ENCODE measurements around the gene PHF14. TPM values are rescaled to one million over a fixed set of nuclear protein-coding genes. Genes with fewer than 3 reads are reported as not detected.

PHF14 gene
- total RNA-seq, 4 donors from 2014 or later = 23.0 to 50.7 (median 29.1) TPM

GRCh38 chr7:11171569-11172192 lies 198.0 kb downstream of the PHF14 start:
- Histone ChIP-seq H3K9me3 (no peaks in the 10 kb centered on the region), H3K4me1 (peaks cover 0 to 19% (median 12%) of the 10 kb centered on the region in 4 donors), H3K36me3 (no peaks in the 10 kb centered on the region), H3K27ac (replicated peaks in 1 of 4) (no peak overlapping the region), H3K4me3 (no peak overlapping the region), H3K27me3 (no peaks in the 10 kb centered on the region)
- intact Hi-C loops (cut with DNase I) = no loop called here
- no peak for DNase-seq (ENCODE audit: extremely low spot score)
- WGBS = 58% methylated on average over 5 of the region's 5 CpGs
- TF ChIP-seq EP300 (IDR thresholded peaks at IDR 0.05) = no peak
- no peak for TF ChIP-seq POLR2AphosphoS5 (IDR thresholded peaks at IDR 0.05)
- no peak for TF ChIP-seq POLR2A (IDR thresholded peaks at IDR 0.05; ENCODE audit: low read depth)
- TF ChIP-seq CTCF (IDR thresholded peaks at IDR 0.05) = no peak

GRCh38 chr7:11172835-11173234 lies 199.2 kb downstream of the PHF14 start:
- H3K9me3 ChIP-seq = no peaks in the 10 kb centered on the region
- TF ChIP-seq POLR2AphosphoS5 (IDR thresholded peaks at IDR 0.05) (no peak), POLR2A (IDR thresholded peaks at IDR 0.05; ENCODE audit: low read depth) (no peak), CTCF (IDR thresholded peaks at IDR 0.05) (no peak), EP300 (IDR thresholded peaks at IDR 0.05) (no peak)
- intact Hi-C loops (cut with DNase I) = no loop called here
- H3K4me1 ChIP-seq = peaks cover 0 to 19% (median 12%) of the 10 kb centered on the region in 4 donors
- H3K27ac ChIP-seq (replicated peaks in 1 of 4) = no peak overlapping the region
- no peaks in the 10 kb centered on the region for H3K36me3 ChIP-seq
- no peaks in the 10 kb centered on the region for H3K27me3 ChIP-seq
- 86% methylated on average over 4 of the region's 4 CpGs for WGBS
- H3K4me3 ChIP-seq = no peak overlapping the region
- DNase-seq (ENCODE audit: extremely low spot score) = no peak

GRCh38 chr7:11175371-11175770 lies 201.7 kb downstream of the PHF14 start:
- Histone ChIP-seq H3K4me1 (peaks cover 0 to 13% (median 6%) of the 10 kb centered on the region in 4 donors), H3K4me3 (no peak overlapping the region), H3K9me3 (no peaks in the 10 kb centered on the region), H3K27me3 (no peaks in the 10 kb centered on the region), H3K36me3 (no peaks in the 10 kb centered on the region), H3K27ac (replicated peaks in 1 of 4) (no peak overlapping the region)
- intact Hi-C loops (cut with DNase I) = no loop called here
- 54% methylated on average over 3 of the region's 3 CpGs for WGBS
- DNase-seq (ENCODE audit: extremely low spot score) = no peak
- TF ChIP-seq POLR2AphosphoS5 (IDR thresholded peaks at IDR 0.05) = no peak
- TF ChIP-seq CTCF (IDR thresholded peaks at IDR 0.05) = no peak
- TF ChIP-seq EP300 (IDR thresholded peaks at IDR 0.05) = no peak
- TF ChIP-seq POLR2A (IDR thresholded peaks at IDR 0.05; ENCODE audit: low read depth) = no peak

GRCh38 chr7:11175887-11176286 lies 202.2 kb downstream of the PHF14 start:
- peaks cover 0 to 7% (median 1%) of the 10 kb centered on the region in 4 donors for H3K4me1 ChIP-seq
- 69% methylated on average over 3 of the region's 3 CpGs for WGBS

More at GRCh38 chr7:11175887-11176286, 202.2 kb downstream of the PHF14 start:
- H3K27ac ChIP-seq (replicated peaks in 1 of 4) = no peak overlapping the region
- no peak for DNase-seq (ENCODE audit: extremely low spot score)
- no peaks in the 10 kb centered on the region for H3K9me3 ChIP-seq
- intact Hi-C loops (cut with DNase I) = no loop called here
- H3K4me3 ChIP-seq = no peak overlapping the region
- no peak for TF ChIP-seq POLR2A (IDR thresholded peaks at IDR 0.05; ENCODE audit: low read depth)
- no peak for TF ChIP-seq EP300 (IDR thresholded peaks at IDR 0.05)
- no peak for TF ChIP-seq CTCF (IDR thresholded peaks at IDR 0.05)
- no peak for TF ChIP-seq POLR2AphosphoS5 (IDR thresholded peaks at IDR 0.05)
- H3K36me3 ChIP-seq = no peaks in the 10 kb centered on the region
- no peaks in the 10 kb centered on the region for H3K27me3 ChIP-seq
